Choroid plexus epithelial cell (primary cell): Measurements from ENCODE around the gene PKD1.

Experiments
- DNase-seq: peaks from one replicate; pipeline ENCODE4 v3.0.0-alpha.2; 2010; ENCODE audit warnings: low read depth
- H3K4me3 ChIP-seq: 2 replicates; pipeline ENCODE4 v1.5.1; 2011; ENCODE audit warnings: low read depth, mild to moderate bottlenecking, control low read depth, low read length, moderate library complexity
- TF ChIP-seq, protein P1 (sequence below): conservative IDR thresholded peaks from 2 replicates; pipeline ENCODE4 v1.5.1; 2011; ENCODE audit warnings: low read depth, mild to moderate bottlenecking, control low read depth, inconsistent platforms, low read length, moderate library complexity

Gene PKD1

DNA sequence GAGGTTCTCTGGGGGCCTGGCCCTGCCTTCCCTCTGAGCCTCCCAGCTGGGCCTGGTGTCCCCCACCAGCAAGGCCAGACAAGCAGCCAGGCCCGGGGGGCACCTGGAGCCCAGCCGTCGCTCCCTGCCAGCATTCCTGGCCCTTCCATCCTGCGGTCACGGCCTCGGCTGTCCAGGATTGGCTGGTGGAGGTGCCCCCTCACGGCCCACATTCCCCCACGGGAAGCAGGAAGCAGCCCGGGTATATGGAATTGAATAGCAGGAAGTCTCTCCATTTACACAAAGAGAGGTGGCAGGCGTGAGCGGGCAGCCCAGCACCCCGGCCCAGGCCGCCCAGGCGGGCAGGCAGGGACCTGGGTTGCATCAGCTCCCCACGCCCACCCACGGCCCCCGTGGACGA lies 34.4 kb upstream of the PKD1 start:
- TF ChIP-seq, protein P1, sequence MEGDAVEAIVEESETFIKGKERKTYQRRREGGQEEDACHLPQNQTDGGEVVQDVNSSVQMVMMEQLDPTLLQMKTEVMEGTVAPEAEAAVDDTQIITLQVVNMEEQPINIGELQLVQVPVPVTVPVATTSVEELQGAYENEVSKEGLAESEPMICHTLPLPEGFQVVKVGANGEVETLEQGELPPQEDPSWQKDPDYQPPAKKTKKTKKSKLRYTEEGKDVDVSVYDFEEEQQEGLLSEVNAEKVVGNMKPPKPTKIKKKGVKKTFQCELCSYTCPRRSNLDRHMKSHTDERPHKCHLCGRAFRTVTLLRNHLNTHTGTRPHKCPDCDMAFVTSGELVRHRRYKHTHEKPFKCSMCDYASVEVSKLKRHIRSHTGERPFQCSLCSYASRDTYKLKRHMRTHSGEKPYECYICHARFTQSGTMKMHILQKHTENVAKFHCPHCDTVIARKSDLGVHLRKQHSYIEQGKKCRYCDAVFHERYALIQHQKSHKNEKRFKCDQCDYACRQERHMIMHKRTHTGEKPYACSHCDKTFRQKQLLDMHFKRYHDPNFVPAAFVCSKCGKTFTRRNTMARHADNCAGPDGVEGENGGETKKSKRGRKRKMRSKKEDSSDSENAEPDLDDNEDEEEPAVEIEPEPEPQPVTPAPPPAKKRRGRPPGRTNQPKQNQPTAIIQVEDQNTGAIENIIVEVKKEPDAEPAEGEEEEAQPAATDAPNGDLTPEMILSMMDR, result no peak
- DNase-seq, result no peak
- H3K4me3 ChIP-seq, result no peak overlapping the region

DNA sequence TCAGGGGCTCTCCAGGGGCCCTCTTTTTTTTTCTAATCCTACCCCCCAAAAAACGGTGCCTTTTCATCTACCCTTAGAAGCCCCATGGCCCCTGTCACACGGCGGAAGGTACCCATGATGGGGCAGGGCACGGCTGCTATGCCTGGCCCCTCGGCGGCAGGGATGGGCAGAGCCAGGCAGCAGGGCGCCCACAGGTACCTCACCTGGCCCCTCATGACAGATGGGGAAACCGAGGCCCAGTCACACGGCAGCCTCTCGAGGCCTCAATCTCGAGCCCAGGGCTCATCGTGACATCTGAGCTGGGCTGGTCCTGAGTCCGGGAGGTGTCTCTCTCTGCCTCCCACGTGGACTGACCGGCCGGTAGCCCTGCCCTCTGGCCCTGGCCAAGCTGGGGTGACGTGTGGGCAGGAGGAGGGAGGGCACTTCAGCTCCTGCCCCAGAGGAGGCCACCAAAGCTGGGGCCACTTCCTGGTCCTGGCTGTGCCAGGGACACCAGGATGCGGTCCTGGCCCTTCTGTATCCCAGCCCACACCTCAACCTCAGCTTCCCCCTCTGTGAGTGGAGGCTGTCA lies 31.5 kb upstream of the PKD1 start:
- H3K4me3 ChIP-seq, result no peak overlapping the region
- DNase-seq, result no peak
- TF ChIP-seq, protein P1, result no peak

GRCh38 chr16:2166263-2167067 lies 30.8 kb upstream of the PKD1 start:
- TF ChIP-seq, protein P1, result no peak
- DNase-seq, result no peak
- no peak overlapping the region for H3K4me3 ChIP-seq

GRCh38 chr16:2165861-2166260 lies 30.2 kb upstream of the PKD1 start:
- TF ChIP-seq, protein P1, result no peak
- H3K4me3 ChIP-seq, result no peak overlapping the region
- DNase-seq, result no peak

- DNase-seq, result no peak
- TF ChIP-seq, protein P1, result no peak
- H3K4me3 ChIP-seq, result no peak overlapping the region
Measured at GRCh38 chr16:2163211-2163881, 27.6 kb upstream of the PKD1 start.

- no peak for DNase-seq
- TF ChIP-seq, protein P1, result no peak
- no peak overlapping the region for H3K4me3 ChIP-seq
Measured at GRCh38 chr16:2162676-2163118, 27.0 kb upstream of the PKD1 start.
